ENCODE results near the gene NRP2.

Gene NRP2

DNA sequence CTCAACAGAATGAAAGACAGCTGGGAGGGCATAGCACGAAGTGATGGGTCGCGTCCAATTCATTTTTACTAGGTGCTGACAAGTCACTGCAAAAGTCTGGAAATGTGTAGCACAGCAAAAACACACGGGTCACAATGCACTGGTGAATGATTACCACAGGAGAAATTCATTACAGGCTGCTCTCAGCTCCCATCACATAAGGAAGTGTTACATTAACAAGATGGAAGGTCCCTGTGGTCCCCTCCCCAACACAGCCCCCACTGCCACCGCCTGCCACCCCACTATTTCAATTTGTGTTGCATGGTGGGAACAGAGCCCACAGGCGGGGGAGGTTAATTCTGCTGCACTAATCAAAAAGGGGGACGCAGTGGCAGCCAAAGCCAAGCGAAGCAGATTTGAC, 122.8 kb downstream of the NRP2 start:
- TF ChIP-seq, protein P1, sequence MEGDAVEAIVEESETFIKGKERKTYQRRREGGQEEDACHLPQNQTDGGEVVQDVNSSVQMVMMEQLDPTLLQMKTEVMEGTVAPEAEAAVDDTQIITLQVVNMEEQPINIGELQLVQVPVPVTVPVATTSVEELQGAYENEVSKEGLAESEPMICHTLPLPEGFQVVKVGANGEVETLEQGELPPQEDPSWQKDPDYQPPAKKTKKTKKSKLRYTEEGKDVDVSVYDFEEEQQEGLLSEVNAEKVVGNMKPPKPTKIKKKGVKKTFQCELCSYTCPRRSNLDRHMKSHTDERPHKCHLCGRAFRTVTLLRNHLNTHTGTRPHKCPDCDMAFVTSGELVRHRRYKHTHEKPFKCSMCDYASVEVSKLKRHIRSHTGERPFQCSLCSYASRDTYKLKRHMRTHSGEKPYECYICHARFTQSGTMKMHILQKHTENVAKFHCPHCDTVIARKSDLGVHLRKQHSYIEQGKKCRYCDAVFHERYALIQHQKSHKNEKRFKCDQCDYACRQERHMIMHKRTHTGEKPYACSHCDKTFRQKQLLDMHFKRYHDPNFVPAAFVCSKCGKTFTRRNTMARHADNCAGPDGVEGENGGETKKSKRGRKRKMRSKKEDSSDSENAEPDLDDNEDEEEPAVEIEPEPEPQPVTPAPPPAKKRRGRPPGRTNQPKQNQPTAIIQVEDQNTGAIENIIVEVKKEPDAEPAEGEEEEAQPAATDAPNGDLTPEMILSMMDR (conservative IDR thresholded peaks at IDR 0.05; ENCODE audit: low read depth, low read length) = no peak
- no peak overlapping the region for H3K27ac ChIP-seq
- no peak overlapping the region for H3K4me3 ChIP-seq (IDR thresholded peaks at IDR 0.05; ENCODE audit: insufficient read depth, low read depth, low read length)
- H3K79me2 ChIP-seq (ENCODE audit: insufficient read depth, low read depth) = no peaks in the 10 kb centered on the region
- H3K9ac ChIP-seq = no peak overlapping the region
- H2AFZ ChIP-seq (ENCODE audit: low read depth) = no peak overlapping the region
- H4K20me1 ChIP-seq (ENCODE audit: insufficient read depth) = no peaks in the 10 kb centered on the region
- no peaks in the 10 kb centered on the region for H3K27me3 ChIP-seq (ENCODE audit: insufficient read depth, low read depth)
- H3K4me1 ChIP-seq (ENCODE audit: low read depth, poor library complexity, severe bottlenecking) = no peaks in the 10 kb centered on the region
- no peak overlapping the region for H3K4me2 ChIP-seq
- no peaks in the 10 kb centered on the region for H3K36me3 ChIP-seq (ENCODE audit: insufficient read depth)

DNA sequence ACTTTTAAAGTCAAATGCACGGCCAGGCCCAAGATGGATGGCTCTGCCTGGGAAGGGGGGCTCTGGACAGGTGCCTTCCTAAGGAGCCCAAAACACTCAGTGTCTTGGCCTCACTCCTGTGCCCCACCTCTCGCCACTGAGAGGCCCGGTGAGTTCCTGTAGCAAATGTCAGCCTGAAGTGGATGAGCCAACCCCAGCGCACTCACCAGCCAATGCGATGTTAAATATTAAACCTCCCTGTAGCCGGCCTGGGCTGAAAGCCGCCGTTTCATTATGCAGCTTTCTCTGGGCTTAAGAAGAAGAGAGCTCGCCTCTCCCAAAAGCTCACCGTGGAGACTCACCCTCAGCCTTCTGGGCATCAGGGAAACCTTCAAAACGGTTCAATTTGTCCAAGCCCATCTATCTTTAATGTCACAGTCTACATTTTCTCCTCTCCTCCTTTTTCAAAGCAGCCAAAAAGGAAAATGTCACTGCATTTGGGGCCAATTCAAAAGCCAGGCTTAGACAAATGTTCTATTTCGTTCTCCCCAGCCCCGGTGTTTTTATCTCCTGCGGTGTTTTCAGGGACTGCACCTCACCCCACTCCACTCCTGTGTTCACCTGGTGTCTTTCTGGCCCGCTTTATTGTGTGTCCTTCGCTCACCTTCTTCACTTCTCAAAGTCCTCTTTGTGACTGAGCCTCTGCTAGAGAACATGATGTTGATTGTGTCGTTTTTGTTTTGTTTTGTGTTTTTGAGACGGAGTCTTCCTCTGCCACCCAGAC, 124.0 kb downstream of the NRP2 start:
- H3K9ac ChIP-seq = no peak overlapping the region
- TF ChIP-seq, protein P1 (conservative IDR thresholded peaks at IDR 0.05; ENCODE audit: low read depth, low read length) = no peak
- H3K79me2 ChIP-seq (ENCODE audit: insufficient read depth, low read depth) = no peaks in the 10 kb centered on the region
- H3K4me1 ChIP-seq (ENCODE audit: low read depth, poor library complexity, severe bottlenecking) = no peaks in the 10 kb centered on the region
- no peaks in the 10 kb centered on the region for H3K27me3 ChIP-seq (ENCODE audit: insufficient read depth, low read depth)
- H3K27ac ChIP-seq = no peak overlapping the region
- H3K36me3 ChIP-seq (ENCODE audit: insufficient read depth) = no peaks in the 10 kb centered on the region
- H4K20me1 ChIP-seq (ENCODE audit: insufficient read depth) = no peaks in the 10 kb centered on the region
- no peak overlapping the region for H3K4me3 ChIP-seq (IDR thresholded peaks at IDR 0.05; ENCODE audit: insufficient read depth, low read depth, low read length)
- H3K4me2 ChIP-seq = no peak overlapping the region
- H2AFZ ChIP-seq (ENCODE audit: low read depth) = no peak overlapping the region

DNA sequence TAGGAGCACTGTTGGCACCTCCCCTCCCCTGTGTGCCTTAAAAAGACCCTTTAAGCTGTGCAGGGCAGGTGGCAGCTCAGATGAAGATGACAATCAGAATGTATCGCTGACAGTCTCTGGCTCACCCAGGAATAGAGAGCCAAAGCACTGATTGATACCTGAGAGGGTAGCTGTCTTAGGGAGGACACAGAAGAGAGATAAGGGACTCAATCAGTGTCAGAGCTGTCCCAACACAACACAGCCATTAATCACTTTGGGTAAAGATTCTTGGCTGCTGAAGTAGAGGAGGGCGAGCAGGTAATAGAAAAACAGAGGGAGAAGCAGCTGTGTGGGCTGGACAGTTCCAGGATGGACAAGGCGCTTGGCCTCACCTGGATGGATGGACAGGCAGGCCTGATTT, 124.9 kb downstream of the NRP2 start:
- no peak overlapping the region for H3K27ac ChIP-seq
- H3K4me3 ChIP-seq (IDR thresholded peaks at IDR 0.05; ENCODE audit: insufficient read depth, low read depth, low read length) = no peak overlapping the region
- TF ChIP-seq, protein P1 (conservative IDR thresholded peaks at IDR 0.05; ENCODE audit: low read depth, low read length) = no peak
- no peak overlapping the region for H3K4me2 ChIP-seq
- H2AFZ ChIP-seq (ENCODE audit: low read depth) = no peak overlapping the region
- H3K9ac ChIP-seq = no peak overlapping the region
- H3K27me3 ChIP-seq (ENCODE audit: insufficient read depth, low read depth) = no peaks in the 10 kb centered on the region
- H4K20me1 ChIP-seq (ENCODE audit: insufficient read depth) = no peaks in the 10 kb centered on the region
- no peaks in the 10 kb centered on the region for H3K4me1 ChIP-seq (ENCODE audit: low read depth, poor library complexity, severe bottlenecking)
- no peaks in the 10 kb centered on the region for H3K79me2 ChIP-seq (ENCODE audit: insufficient read depth, low read depth)
- no peaks in the 10 kb centered on the region for H3K36me3 ChIP-seq (ENCODE audit: insufficient read depth)

DNA sequence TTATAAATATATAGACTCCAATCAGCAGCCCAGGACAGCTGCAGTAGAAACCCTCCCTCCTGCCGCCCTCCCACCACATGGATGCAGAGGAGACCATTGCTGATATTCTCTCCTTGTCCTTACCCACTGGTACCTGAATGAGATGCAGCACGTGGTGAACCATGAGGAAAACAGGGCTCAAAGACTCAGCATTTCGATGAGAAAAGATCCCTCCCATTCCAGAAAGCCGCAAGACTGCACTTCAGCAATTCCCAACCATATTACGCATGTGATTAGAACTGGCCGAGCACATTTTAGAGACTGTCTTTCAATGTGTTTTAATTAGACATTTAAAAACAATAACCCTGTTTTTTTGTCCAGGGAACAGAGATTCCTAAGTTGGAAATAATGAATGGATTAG, 125.5 kb downstream of the NRP2 start:
- Histone ChIP-seq H3K36me3 (ENCODE audit: insufficient read depth) (no peaks in the 10 kb centered on the region), H2AFZ (ENCODE audit: low read depth) (no peak overlapping the region), H4K20me1 (ENCODE audit: insufficient read depth) (no peaks in the 10 kb centered on the region), H3K27me3 (ENCODE audit: insufficient read depth, low read depth) (no peaks in the 10 kb centered on the region), H3K27ac (no peak overlapping the region), H3K9ac (no peak overlapping the region), H3K4me1 (ENCODE audit: low read depth, poor library complexity, severe bottlenecking) (no peaks in the 10 kb centered on the region), H3K79me2 (ENCODE audit: insufficient read depth, low read depth) (no peaks in the 10 kb centered on the region), H3K4me3 (IDR thresholded peaks at IDR 0.05; ENCODE audit: insufficient read depth, low read depth, low read length) (no peak overlapping the region), H3K4me2 (no peak overlapping the region)
- TF ChIP-seq, protein P1 (conservative IDR thresholded peaks at IDR 0.05; ENCODE audit: low read depth, low read length) = no peak

Measured in KMS-11 (cell line).